ENCODE measurements around the gene SIT1.

SIT1 gene

GRCh38 chr9:35650341-35651158 lies at the start of gene SIT1:
Gene SIT1, minus strand, starts transcription at chr9:35650931. Its CDS starts 78 bp downstream, at chr9:35650853.
- Histone ChIP-seq H3K4me2 (ENCODE audit: low read length) (no peak within 1 kb of the TSS), H3K4me3 (ENCODE audit: low read depth, low read length) (no peak within 1 kb of the TSS), H3K79me2 (no peaks in the 10 kb centered on the region), H2AFZ (no peak within 1 kb of the TSS), H3K27me3 (ENCODE audit: control insufficient read depth, insufficient read depth, low read length) (no peaks in the 10 kb centered on the region), H3K27ac (no peak within 1 kb of the TSS), H3K9ac (no peak within 1 kb of the TSS), H3K9me3 (ENCODE audit: control insufficient read depth, low read length) (no peaks in the 10 kb centered on the region), H3K4me1 (peaks cover 3% of the 10 kb centered on the region), H3K36me3 (ENCODE audit: control insufficient read depth, insufficient read depth, low read length) (no peaks in the 10 kb centered on the region)
- TF ChIP-seq CTCF (IDR thresholded peaks at IDR 0.05) = no peak

GRCh38 chr9:35700031-35700430 lies 49.3 kb upstream of the SIT1 start:
- Histone ChIP-seq H2AFZ (no peak overlapping the region), H3K9ac (no peak overlapping the region), H3K4me3 (ENCODE audit: low read depth, low read length) (no peak overlapping the region), H3K36me3 (ENCODE audit: control insufficient read depth, insufficient read depth, low read length) (no peaks in the 10 kb centered on the region), H3K4me2 (ENCODE audit: low read length) (no peak overlapping the region), H3K27me3 (ENCODE audit: control insufficient read depth, insufficient read depth, low read length) (no peaks in the 10 kb centered on the region), H3K4me1 (peaks cover 18% of the 10 kb centered on the region), H3K9me3 (ENCODE audit: control insufficient read depth, low read length) (no peaks in the 10 kb centered on the region), H3K79me2 (no peaks in the 10 kb centered on the region), H3K27ac (no peak overlapping the region)
- TF ChIP-seq CTCF (IDR thresholded peaks at IDR 0.05) = no peak

GRCh38 chr9:35698231-35698630 lies 47.5 kb upstream of the SIT1 start:
- H3K36me3 ChIP-seq (ENCODE audit: control insufficient read depth, insufficient read depth, low read length) = no peaks in the 10 kb centered on the region
- H3K9ac ChIP-seq = no peak overlapping the region
- no peak for TF ChIP-seq CTCF (IDR thresholded peaks at IDR 0.05)
- peaks cover 18% of the 10 kb centered on the region for H3K4me1 ChIP-seq
- no peak overlapping the region for H3K4me3 ChIP-seq (ENCODE audit: low read depth, low read length)
- no peak overlapping the region for H2AFZ ChIP-seq
- peak overlapping the region; percentile 74 for H3K27ac ChIP-seq
- H3K4me2 ChIP-seq (ENCODE audit: low read length) = no peak overlapping the region
- H3K79me2 ChIP-seq = no peaks in the 10 kb centered on the region
- no peaks in the 10 kb centered on the region for H3K9me3 ChIP-seq (ENCODE audit: control insufficient read depth, low read length)
- H3K27me3 ChIP-seq (ENCODE audit: control insufficient read depth, insufficient read depth, low read length) = no peaks in the 10 kb centered on the region

GRCh38 chr9:35697486-35697885 lies 46.8 kb upstream of the SIT1 start:
- H3K4me3 ChIP-seq (ENCODE audit: low read depth, low read length) = no peak overlapping the region
- no peak for TF ChIP-seq CTCF (IDR thresholded peaks at IDR 0.05)
- no peaks in the 10 kb centered on the region for H3K27me3 ChIP-seq (ENCODE audit: control insufficient read depth, insufficient read depth, low read length)
- peaks cover 18% of the 10 kb centered on the region for H3K4me1 ChIP-seq
- no peaks in the 10 kb centered on the region for H3K9me3 ChIP-seq (ENCODE audit: control insufficient read depth, low read length)
- H3K4me2 ChIP-seq (ENCODE audit: low read length) = no peak overlapping the region
- no peaks in the 10 kb centered on the region for H3K36me3 ChIP-seq (ENCODE audit: control insufficient read depth, insufficient read depth, low read length)
- H3K9ac ChIP-seq = no peak overlapping the region
- H2AFZ ChIP-seq = no peak overlapping the region
- H3K79me2 ChIP-seq = no peaks in the 10 kb centered on the region
- peak overlapping the region; percentile 74 for H3K27ac ChIP-seq
